IPS-18c (cell line): ENCODE data around the gene CXCL12.
A peak's percentile ranks its signal among the peaks of the same experiment; 100 is the strongest.

Experiments used
- H3K4me3 ChIP-seq: 2 replicates; pipeline ENCODE4 v1.7.0; 2013; ENCODE audit warnings: low read depth, mild to moderate bottlenecking, low read length, moderate library complexity; ENCODE audit not compliant: insufficient read depth
- H3K9me3 ChIP-seq: one replicate; pipeline ENCODE4 v1.6.1; 2013; ENCODE audit warnings: mild to moderate bottlenecking, low read length, moderate library complexity; ENCODE audit not compliant: control insufficient read depth, insufficient read depth

CXCL12 gene

GRCh38 chr10:44377651-44378310, 7.1 kb downstream of the CXCL12 start:
- H3K4me3 ChIP-seq, result no peak overlapping the region
- no peaks in the 10 kb centered on the region for H3K9me3 ChIP-seq

- Histone ChIP-seq H3K4me3 (no peak overlapping the region), H3K9me3 (no peaks in the 10 kb centered on the region)
Measured at GRCh38 chr10:44376472-44377099, 8.3 kb downstream of the CXCL12 start.

GRCh38 chr10:44374155-44374554, 10.7 kb downstream of the CXCL12 start:
- no peaks in the 10 kb centered on the region for H3K9me3 ChIP-seq
- H3K4me3 ChIP-seq, result no peak overlapping the region

GRCh38 chr10:44373341-44373995, 11.4 kb downstream of the CXCL12 start:
- Histone ChIP-seq H3K9me3 (no peaks in the 10 kb centered on the region), H3K4me3 (no peak overlapping the region)

GRCh38 chr10:44372181-44372580, 12.7 kb downstream of the CXCL12 start:
- Histone ChIP-seq H3K4me3 (no peak overlapping the region), H3K9me3 (no peaks in the 10 kb centered on the region)

GRCh38 chr10:44370731-44371248, 14.1 kb downstream of the CXCL12 start:
- no peak overlapping the region for H3K4me3 ChIP-seq
- no peaks in the 10 kb centered on the region for H3K9me3 ChIP-seq

- Histone ChIP-seq H3K4me3 (no peak overlapping the region), H3K9me3 (no peaks in the 10 kb centered on the region)
Measured at GRCh38 chr10:44369854-44370253, 15.0 kb downstream of the CXCL12 start.

GRCh38 chr10:44369296-44369695, 15.6 kb downstream of the CXCL12 start:
- Histone ChIP-seq H3K4me3 (no peak overlapping the region), H3K9me3 (no peaks in the 10 kb centered on the region)

- no peaks in the 10 kb centered on the region for H3K9me3 ChIP-seq
- H3K4me3 ChIP-seq, result peak overlapping the region; percentile 5; the same call in 1 of the 2 replicates
Measured at GRCh38 chr10:44368637-44369036, 16.3 kb downstream of the CXCL12 start.

GRCh38 chr10:44366941-44367630, 17.8 kb downstream of the CXCL12 start:
- Histone ChIP-seq H3K4me3 (no peak overlapping the region), H3K9me3 (no peaks in the 10 kb centered on the region)

GRCh38 chr10:44364566-44364965, 20.3 kb downstream of the CXCL12 start:
- H3K4me3 ChIP-seq, result no peak overlapping the region
- H3K9me3 ChIP-seq, result no peaks in the 10 kb centered on the region

- H3K4me3 ChIP-seq, result no peak overlapping the region
- H3K9me3 ChIP-seq, result no peaks in the 10 kb centered on the region
Measured at GRCh38 chr10:44363716-44364115, 21.2 kb downstream of the CXCL12 start.

GRCh38 chr10:44362866-44363711, 21.8 kb downstream of the CXCL12 start:
- Histone ChIP-seq H3K4me3 (no peak overlapping the region), H3K9me3 (no peaks in the 10 kb centered on the region)

- H3K9me3 ChIP-seq, result no peaks in the 10 kb centered on the region
- H3K4me3 ChIP-seq, result no peak overlapping the region
Measured at GRCh38 chr10:44361109-44361508, 23.8 kb downstream of the CXCL12 start.

- no peak overlapping the region for H3K4me3 ChIP-seq
- no peaks in the 10 kb centered on the region for H3K9me3 ChIP-seq
Measured at GRCh38 chr10:44358080-44358771, 26.7 kb downstream of the CXCL12 start.

GRCh38 chr10:44357023-44357540, 27.8 kb downstream of the CXCL12 start:
- Histone ChIP-seq H3K9me3 (no peaks in the 10 kb centered on the region), H3K4me3 (no peak overlapping the region)
